Memory B cell (primary cell): Measurements from ENCODE around the gene ANKHD1.

Experiments used
- ATAC-seq: fragments of 150-1000 bp; cut with Tn5 transposase; 2 replicates; pipeline ENCODE4 v1.10.0; 2021; ENCODE audit warnings: low read depth, mild to moderate bottlenecking, moderate library complexity
- DNase-seq, 2 donors: peaks; one replicate each; pipeline ENCODE4 v3.0.0; 2022; ENCODE audit warnings: low spot score in 2 of 2
- H3K27ac Mint-ChIP-seq: one replicate; pipeline ENCODE4 v1.8.0; 2022; ENCODE audit warnings: mild to moderate bottlenecking, moderate library complexity, mixed read lengths
- H3K27me3 Mint-ChIP-seq: one replicate; pipeline ENCODE4 v1.8.0; 2022; ENCODE audit warnings: mixed read lengths
- H3K36me3 Mint-ChIP-seq: one replicate; pipeline ENCODE4 v1.8.0; 2022; ENCODE audit warnings: mild to moderate bottlenecking, mixed read lengths
- H3K4me1 Mint-ChIP-seq: one replicate; pipeline ENCODE4 v1.8.0; 2022; ENCODE audit warnings: mixed read lengths
- H3K4me3 Mint-ChIP-seq: one replicate; pipeline ENCODE4 v1.8.0; 2022; ENCODE audit warnings: mild to moderate bottlenecking, moderate library complexity, mixed read lengths
- H3K9me3 Mint-ChIP-seq: one replicate; pipeline ENCODE4 v1.8.0; 2022; ENCODE audit warnings: mixed read lengths

ANKHD1 gene

GRCh38 chr5:140365282-140365681 lies 36.4 kb upstream of the ANKHD1 start:
- Mint-ChIP-seq H3K27me3 (no peaks in the 10 kb centered on the region), H3K27ac (no peak overlapping the region), H3K36me3 (peaks cover 3% of the 10 kb centered on the region), H3K9me3 (no peaks in the 10 kb centered on the region), H3K4me3 (no peak overlapping the region), H3K4me1 (peaks cover 7% of the 10 kb centered on the region)
- no peak for ATAC-seq
- no peak for DNase-seq

- Mint-ChIP-seq H3K36me3 (peaks cover 3% of the 10 kb centered on the region), H3K4me1 (peaks cover 7% of the 10 kb centered on the region)
Measured at GRCh38 chr5:140365941-140366340, 35.7 kb upstream of the ANKHD1 start.

GRCh38 chr5:140366589-140367255 lies 34.9 kb upstream of the ANKHD1 start:
- H3K27me3 Mint-ChIP-seq: no peaks in the 10 kb centered on the region
- DNase-seq: no peak
- no peak overlapping the region for H3K4me3 Mint-ChIP-seq
- H3K9me3 Mint-ChIP-seq: no peaks in the 10 kb centered on the region
- H3K4me1 Mint-ChIP-seq: peaks cover 7% of the 10 kb centered on the region
- no peak overlapping the region for H3K27ac Mint-ChIP-seq
- H3K36me3 Mint-ChIP-seq: peaks cover 3% of the 10 kb centered on the region
- ATAC-seq: no peak

More at GRCh38 chr5:140365941-140366340, 35.7 kb upstream of the ANKHD1 start:
- Mint-ChIP-seq H3K27ac (no peak overlapping the region), H3K9me3 (no peaks in the 10 kb centered on the region), H3K4me3 (no peak overlapping the region), H3K27me3 (no peaks in the 10 kb centered on the region)
- ATAC-seq (no peak), DNase-seq (no peak)

- Mint-ChIP-seq H3K9me3 (no peaks in the 10 kb centered on the region), H3K4me3 (no peak overlapping the region), H3K36me3 (peaks cover 3% of the 10 kb centered on the region), H3K4me1 (peaks cover 7% of the 10 kb centered on the region), H3K27ac (no peak overlapping the region), H3K27me3 (no peaks in the 10 kb centered on the region)
- ATAC-seq (no peak), DNase-seq (no peak)
Measured at GRCh38 chr5:140367256-140368013, 34.2 kb upstream of the ANKHD1 start.

GRCh38 chr5:140371356-140372151 lies 30.1 kb upstream of the ANKHD1 start:
- no peak overlapping the region for H3K27ac Mint-ChIP-seq
- H3K4me1 Mint-ChIP-seq: peaks cover 5% of the 10 kb centered on the region
- peaks cover 3% of the 10 kb centered on the region for H3K36me3 Mint-ChIP-seq
- ATAC-seq (no peak), DNase-seq (no peak)
- H3K9me3 Mint-ChIP-seq: no peaks in the 10 kb centered on the region
- H3K27me3 Mint-ChIP-seq: no peaks in the 10 kb centered on the region
- no peak overlapping the region for H3K4me3 Mint-ChIP-seq

GRCh38 chr5:140372971-140373487 lies 28.6 kb upstream of the ANKHD1 start:
- ATAC-seq: peak; percentile 52
- Mint-ChIP-seq H3K4me1 (peaks cover 5% of the 10 kb centered on the region), H3K36me3 (peaks cover 3% of the 10 kb centered on the region), H3K4me3 (no peak overlapping the region), H3K27ac (no peak overlapping the region), H3K9me3 (no peaks in the 10 kb centered on the region), H3K27me3 (no peaks in the 10 kb centered on the region)
- peak; percentile 25 to 35 for DNase-seq

GRCh38 chr5:140381351-140381750 lies 20.3 kb upstream of the ANKHD1 start:
- H3K4me3 Mint-ChIP-seq: no peak overlapping the region
- DNase-seq: no peak
- no peak for ATAC-seq
- peaks cover 2% of the 10 kb centered on the region for H3K9me3 Mint-ChIP-seq
- H3K4me1 Mint-ChIP-seq: no peaks in the 10 kb centered on the region
- peaks cover 2% of the 10 kb centered on the region for H3K36me3 Mint-ChIP-seq
- H3K27ac Mint-ChIP-seq: no peak overlapping the region
- no peaks in the 10 kb centered on the region for H3K27me3 Mint-ChIP-seq

- H3K4me3 Mint-ChIP-seq: no peak overlapping the region
- peaks cover 2% of the 10 kb centered on the region for H3K9me3 Mint-ChIP-seq
- H3K36me3 Mint-ChIP-seq: peaks cover 2% of the 10 kb centered on the region
- no peaks in the 10 kb centered on the region for H3K4me1 Mint-ChIP-seq
- no peak for DNase-seq
- no peak for ATAC-seq
- H3K27me3 Mint-ChIP-seq: no peaks in the 10 kb centered on the region
- H3K27ac Mint-ChIP-seq: no peak overlapping the region
Measured at GRCh38 chr5:140381972-140382371, 19.7 kb upstream of the ANKHD1 start.

GRCh38 chr5:140382866-140383265 lies 18.8 kb upstream of the ANKHD1 start:
- ATAC-seq (no peak), DNase-seq (no peak)
- Mint-ChIP-seq H3K4me1 (no peaks in the 10 kb centered on the region), H3K4me3 (no peak overlapping the region), H3K27me3 (no peaks in the 10 kb centered on the region), H3K9me3 (peaks cover 2% of the 10 kb centered on the region), H3K36me3 (peaks cover 2% of the 10 kb centered on the region), H3K27ac (no peak overlapping the region)

- Mint-ChIP-seq H3K9me3 (peaks cover 2% of the 10 kb centered on the region), H3K4me1 (no peaks in the 10 kb centered on the region), H3K36me3 (peaks cover 2% of the 10 kb centered on the region), H3K4me3 (no peak overlapping the region), H3K27ac (no peak overlapping the region), H3K27me3 (no peaks in the 10 kb centered on the region)
- ATAC-seq: no peak
- DNase-seq: no peak
Measured at GRCh38 chr5:140383300-140383699, 18.3 kb upstream of the ANKHD1 start.

GRCh38 chr5:140388052-140388451 lies 13.6 kb upstream of the ANKHD1 start:
- H3K4me3 Mint-ChIP-seq: no peak overlapping the region
- ATAC-seq: no peak
- peaks cover 2% of the 10 kb centered on the region for H3K36me3 Mint-ChIP-seq

GRCh38 chr5:140391312-140391711 lies 10.3 kb upstream of the ANKHD1 start:
- H3K27ac Mint-ChIP-seq: no peak overlapping the region
- ATAC-seq: no peak
- peaks cover 2% of the 10 kb centered on the region for H3K4me1 Mint-ChIP-seq
- no peaks in the 10 kb centered on the region for H3K9me3 Mint-ChIP-seq
- DNase-seq: no peak
- no peaks in the 10 kb centered on the region for H3K27me3 Mint-ChIP-seq
- H3K4me3 Mint-ChIP-seq: no peak overlapping the region
- H3K36me3 Mint-ChIP-seq: peaks cover 2% of the 10 kb centered on the region

More at GRCh38 chr5:140388052-140388451, 13.6 kb upstream of the ANKHD1 start:
- H3K27me3 Mint-ChIP-seq: no peaks in the 10 kb centered on the region
- no peaks in the 10 kb centered on the region for H3K4me1 Mint-ChIP-seq
- no peak for DNase-seq
- no peak overlapping the region for H3K27ac Mint-ChIP-seq
- no peaks in the 10 kb centered on the region for H3K9me3 Mint-ChIP-seq

- H3K9me3 Mint-ChIP-seq: no peaks in the 10 kb centered on the region
- no peaks in the 10 kb centered on the region for H3K27me3 Mint-ChIP-seq
- DNase-seq: no peak
- H3K27ac Mint-ChIP-seq: no peak overlapping the region
- peaks cover 2% of the 10 kb centered on the region for H3K36me3 Mint-ChIP-seq
- no peak overlapping the region for H3K4me3 Mint-ChIP-seq
- ATAC-seq: no peak
- peaks cover 2% of the 10 kb centered on the region for H3K4me1 Mint-ChIP-seq
Measured at GRCh38 chr5:140391732-140392131, 9.9 kb upstream of the ANKHD1 start.

- Mint-ChIP-seq H3K4me1 (peaks cover 2% of the 10 kb centered on the region), H3K4me3 (no peak overlapping the region), H3K36me3 (peaks cover 2% of the 10 kb centered on the region), H3K27me3 (no peaks in the 10 kb centered on the region), H3K27ac (no peak overlapping the region), H3K9me3 (no peaks in the 10 kb centered on the region)
- no peak for DNase-seq
- ATAC-seq: no peak
Measured at GRCh38 chr5:140393738-140394137, 7.9 kb upstream of the ANKHD1 start.
